HCEC 1CT (cell line): ENCODE results near the gene IGSF9B.

ENCODE experiments used
- DNase-seq: peaks from one replicate; pipeline ENCODE4 v3.0.0-alpha.2; 2017

The IGSF9B gene

DNA sequence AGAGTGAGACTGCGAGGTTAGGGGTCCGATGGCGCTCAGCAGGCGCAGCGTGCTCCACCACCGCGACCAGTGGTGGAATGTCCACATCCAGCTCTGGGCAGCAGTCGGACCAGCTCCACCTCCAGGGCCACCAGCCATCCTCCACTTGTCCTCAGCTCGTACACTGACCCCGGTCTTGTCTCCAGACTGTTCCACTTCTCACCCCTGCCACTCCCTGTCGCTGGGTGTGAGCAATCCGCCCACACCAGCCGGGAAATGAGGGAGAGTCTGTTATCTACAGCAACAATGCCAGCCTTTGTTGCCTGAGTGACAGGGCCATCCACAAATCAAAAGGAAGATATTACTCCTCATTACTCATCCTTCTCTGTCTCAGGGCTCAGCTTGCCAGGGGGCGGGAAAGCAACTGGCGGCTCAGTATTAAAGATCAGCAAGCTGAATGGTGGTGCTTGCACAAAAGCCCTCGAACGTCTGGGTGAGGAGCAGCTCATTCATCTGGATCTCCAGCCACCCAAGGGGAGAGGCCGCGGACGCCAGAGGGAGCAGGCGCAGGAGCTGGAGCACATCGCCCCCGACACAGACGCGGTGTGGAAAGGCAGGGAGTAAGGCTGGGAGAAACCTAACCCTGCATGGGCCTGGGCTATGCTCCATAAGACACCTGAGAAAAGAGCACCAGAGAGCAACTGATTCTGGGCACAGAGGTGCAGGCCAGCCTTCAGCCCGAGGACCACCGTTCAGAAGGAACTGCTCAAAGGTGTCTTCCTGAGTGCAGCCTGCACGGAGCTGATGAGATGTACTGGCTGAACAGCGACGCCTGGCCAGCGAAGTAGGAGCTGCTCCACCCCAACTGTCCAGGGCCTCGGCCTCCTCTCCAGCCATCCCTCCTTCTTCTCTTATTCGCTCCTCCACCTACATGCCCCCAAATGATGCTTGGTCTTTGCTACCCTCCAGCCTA lies 21.9 kb downstream of the IGSF9B start:
- no peak for DNase-seq

DNA sequence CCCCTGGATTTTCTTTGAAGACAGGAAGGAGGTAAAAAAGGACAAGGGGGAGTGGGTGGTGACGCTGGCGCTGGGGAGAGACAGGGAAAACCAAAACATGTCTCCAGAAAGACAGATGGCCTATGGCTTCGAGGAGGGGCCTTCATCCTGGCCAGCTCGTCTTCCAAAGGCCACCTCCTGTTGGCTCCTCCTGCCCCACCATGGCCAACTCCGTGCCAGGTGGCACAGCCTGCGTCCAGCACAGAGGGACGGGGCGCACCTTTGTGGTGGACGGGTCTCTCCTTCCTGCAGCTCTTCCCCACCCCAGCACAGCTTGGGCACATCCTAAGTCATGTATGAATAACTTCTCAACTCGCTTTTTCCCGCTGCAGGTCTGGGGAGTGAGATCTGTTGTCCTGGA lies 22.7 kb downstream of the IGSF9B start:
- no peak for DNase-seq

GRCh38 chr11:133931449-133932060 lies 25.2 kb downstream of the IGSF9B start:
- DNase-seq = no peak

GRCh38 chr11:133930767-133931448 lies 25.9 kb downstream of the IGSF9B start:
- no peak for DNase-seq

GRCh38 chr11:133930053-133930766 lies 26.6 kb downstream of the IGSF9B start:
- no peak for DNase-seq

GRCh38 chr11:133929401-133930052 lies 27.2 kb downstream of the IGSF9B start:
- DNase-seq = no peak

- DNase-seq = no peak
Observed at GRCh38 chr11:133928628-133929059, 28.1 kb downstream of the IGSF9B start.

- DNase-seq = peak; percentile 43
Observed at GRCh38 chr11:133927690-133928627, 28.8 kb downstream of the IGSF9B start.

GRCh38 chr11:133926466-133927246 lies 30.1 kb downstream of the IGSF9B start:
- no peak for DNase-seq

DNA sequence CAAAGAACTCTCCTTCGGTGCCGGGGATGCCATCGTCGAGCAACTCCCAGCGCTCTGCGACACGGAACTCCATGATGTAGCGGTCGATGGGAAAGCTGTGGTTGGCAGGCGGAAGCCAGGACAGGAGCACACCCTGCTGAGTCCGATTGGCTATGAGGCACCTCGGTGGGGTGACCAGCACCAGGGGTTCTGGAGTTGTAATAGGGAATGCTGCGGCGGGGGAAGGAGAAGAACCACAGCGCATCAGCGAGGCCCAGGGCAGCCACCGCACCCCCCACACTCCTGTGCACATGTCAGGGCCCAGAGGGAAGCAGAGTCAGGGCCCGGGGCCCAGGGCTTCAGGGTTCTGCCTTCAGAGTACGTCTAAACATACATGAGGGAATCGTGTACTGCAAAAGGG lies 31.0 kb downstream of the IGSF9B start:
- DNase-seq = no peak

- DNase-seq = no peak
Observed at GRCh38 chr11:133924661-133925060, 32.1 kb downstream of the IGSF9B start.

GRCh38 chr11:133922078-133922870 lies 34.5 kb downstream of the IGSF9B start:
- DNase-seq = no peak

- no peak for DNase-seq
Observed at GRCh38 chr11:133921513-133921912, 35.3 kb downstream of the IGSF9B start.

- no peak for DNase-seq
Observed at GRCh38 chr11:133921026-133921425, 35.7 kb downstream of the IGSF9B start.

- no peak for DNase-seq
Observed at GRCh38 chr11:133920109-133920990, 36.4 kb downstream of the IGSF9B start.

GRCh38 chr11:133919330-133920108 lies 37.2 kb downstream of the IGSF9B start:
- no peak for DNase-seq

- no peak for DNase-seq
Observed at GRCh38 chr11:133918608-133919260, 38.0 kb downstream of the IGSF9B start.
